22Rv1 (cell line): ENCODE results near the gene UCK1.

Source experiments
- ZFX ChIP-seq: fragments of 450-650 bp; IDR thresholded peaks from 2 replicates; pipeline ENCODE4 v1.6.1; 2017; ENCODE audit warnings: antibody characterized with exemption, borderline replicate concordance
- TF ChIP-seq, protein P1 (sequence below): fragments of 450-650 bp; IDR thresholded peaks from 2 replicates; pipeline ENCODE4 v1.5.1; 2017; ENCODE audit warnings: mild to moderate bottlenecking

DNA sequence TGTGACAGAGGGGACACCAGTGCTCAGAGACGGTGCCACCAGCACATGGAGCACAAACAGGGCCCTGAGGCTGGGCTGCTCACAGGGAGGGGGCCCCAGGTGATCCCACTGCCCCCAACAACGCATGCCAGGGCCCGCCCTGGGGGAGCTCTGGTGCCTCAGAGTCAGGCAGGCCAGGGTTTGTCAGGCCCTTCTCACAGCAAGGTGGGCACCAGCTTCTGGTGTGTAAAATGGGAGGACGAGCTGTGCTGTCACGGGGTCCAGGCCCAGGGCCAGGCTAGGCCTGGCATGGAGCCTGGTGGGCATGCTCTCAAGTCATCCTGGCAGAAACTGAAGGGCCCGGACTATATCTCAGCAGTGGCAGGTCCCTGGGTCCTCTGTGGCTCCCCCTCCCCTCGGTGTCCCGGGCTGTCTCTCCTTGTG is 48.7 kb upstream of the UCK1 start:
- TF ChIP-seq, protein P1, sequence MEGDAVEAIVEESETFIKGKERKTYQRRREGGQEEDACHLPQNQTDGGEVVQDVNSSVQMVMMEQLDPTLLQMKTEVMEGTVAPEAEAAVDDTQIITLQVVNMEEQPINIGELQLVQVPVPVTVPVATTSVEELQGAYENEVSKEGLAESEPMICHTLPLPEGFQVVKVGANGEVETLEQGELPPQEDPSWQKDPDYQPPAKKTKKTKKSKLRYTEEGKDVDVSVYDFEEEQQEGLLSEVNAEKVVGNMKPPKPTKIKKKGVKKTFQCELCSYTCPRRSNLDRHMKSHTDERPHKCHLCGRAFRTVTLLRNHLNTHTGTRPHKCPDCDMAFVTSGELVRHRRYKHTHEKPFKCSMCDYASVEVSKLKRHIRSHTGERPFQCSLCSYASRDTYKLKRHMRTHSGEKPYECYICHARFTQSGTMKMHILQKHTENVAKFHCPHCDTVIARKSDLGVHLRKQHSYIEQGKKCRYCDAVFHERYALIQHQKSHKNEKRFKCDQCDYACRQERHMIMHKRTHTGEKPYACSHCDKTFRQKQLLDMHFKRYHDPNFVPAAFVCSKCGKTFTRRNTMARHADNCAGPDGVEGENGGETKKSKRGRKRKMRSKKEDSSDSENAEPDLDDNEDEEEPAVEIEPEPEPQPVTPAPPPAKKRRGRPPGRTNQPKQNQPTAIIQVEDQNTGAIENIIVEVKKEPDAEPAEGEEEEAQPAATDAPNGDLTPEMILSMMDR, result no peak
- TF ChIP-seq ZFX, result no peak
